Nephron (organoid): ENCODE data around the gene EGFLAM.

ENCODE experiments used
- H3K27ac Mint-ChIP-seq, 3 experiments: 2 replicates each; pipeline ENCODE4 v1.8.0; 2020; ENCODE audit warnings: mixed read lengths in 3 of 3, mild to moderate bottlenecking in 2 of 3, moderate library complexity in 1 of 3
- H3K27me3 Mint-ChIP-seq: 2 replicates; pipeline ENCODE4 v1.8.0; 2021; ENCODE audit warnings: low read depth, mild to moderate bottlenecking, moderate library complexity, mixed read lengths
- H3K36me3 Mint-ChIP-seq: 2 replicates; pipeline ENCODE4 v1.8.0; 2020; ENCODE audit warnings: low read depth, mixed read lengths
- H3K4me1 Mint-ChIP-seq: 2 replicates; pipeline ENCODE4 v1.8.0; 2020; ENCODE audit warnings: mixed read lengths
- H3K4me3 Mint-ChIP-seq, 3 experiments: 2 replicates each; pipeline ENCODE4 v1.8.0; 2020; ENCODE audit warnings: mild to moderate bottlenecking in 3 of 3, mixed read lengths in 3 of 3, moderate library complexity in 2 of 3
- H3K9me3 Mint-ChIP-seq: 2 replicates; pipeline ENCODE4 v1.8.0; 2020; ENCODE audit warnings: mixed read lengths
- CTCF ChIP-seq, 3 experiments: fragments of 200-600 bp; sonication (generic); IDR thresholded peaks; one replicate each; pipeline ENCODE4 v1.5.0; 2021; ENCODE audit warnings: antibody characterized with exemption in 3 of 3; ENCODE audit not compliant: unreplicated experiment in 3 of 3

Gene EGFLAM

GRCh38 chr5:38245307-38245706 lies 13.1 kb upstream of the EGFLAM start:
- no peaks in the 10 kb centered on the region for H3K36me3 Mint-ChIP-seq
- no peak for TF ChIP-seq CTCF (IDR thresholded peaks at IDR 0.05; ENCODE audit: unreplicated experiment in 3 of 3)
- H3K27ac Mint-ChIP-seq, result no peak overlapping the region
- H3K9me3 Mint-ChIP-seq, result no peaks in the 10 kb centered on the region
- H3K4me1 Mint-ChIP-seq, result peaks cover 3% of the 10 kb centered on the region
- peaks cover 3% of the 10 kb centered on the region for H3K27me3 Mint-ChIP-seq
- no peak overlapping the region for H3K4me3 Mint-ChIP-seq

- no peak for TF ChIP-seq CTCF (IDR thresholded peaks at IDR 0.05; ENCODE audit: unreplicated experiment in 3 of 3)
- Mint-ChIP-seq H3K4me1 (no peaks in the 10 kb centered on the region), H3K4me3 (no peak overlapping the region), H3K27me3 (peaks cover 8% of the 10 kb centered on the region), H3K9me3 (peaks cover 8% of the 10 kb centered on the region), H3K36me3 (peaks cover 4% of the 10 kb centered on the region), H3K27ac (no peak overlapping the region)
Observed at GRCh38 chr5:38249301-38249700, 9.1 kb upstream of the EGFLAM start.

- Mint-ChIP-seq H3K36me3 (peaks cover 4% of the 10 kb centered on the region), H3K4me1 (no peaks in the 10 kb centered on the region), H3K9me3 (peaks cover 8% of the 10 kb centered on the region), H3K4me3 (no peak overlapping the region), H3K27ac (no peak overlapping the region), H3K27me3 (peaks cover 8% of the 10 kb centered on the region)
- no peak for TF ChIP-seq CTCF (IDR thresholded peaks at IDR 0.05; ENCODE audit: unreplicated experiment in 3 of 3)
Observed at GRCh38 chr5:38249812-38250211, 8.5 kb upstream of the EGFLAM start.

- Mint-ChIP-seq H3K36me3 (peaks cover 4% of the 10 kb centered on the region), H3K27me3 (peaks cover 17% of the 10 kb centered on the region), H3K27ac (no peak overlapping the region), H3K4me3 (no peak overlapping the region), H3K9me3 (peaks cover 8% of the 10 kb centered on the region), H3K4me1 (no peaks in the 10 kb centered on the region)
- TF ChIP-seq CTCF (IDR thresholded peaks at IDR 0.05; ENCODE audit: unreplicated experiment in 3 of 3), result no peak
Observed at GRCh38 chr5:38250763-38251448, 7.5 kb upstream of the EGFLAM start.

- peaks cover 4% of the 10 kb centered on the region for H3K36me3 Mint-ChIP-seq
- peaks cover 41% of the 10 kb centered on the region for H3K27me3 Mint-ChIP-seq
- H3K4me1 Mint-ChIP-seq, result peaks cover 17% of the 10 kb centered on the region
- no peak for TF ChIP-seq CTCF (IDR thresholded peaks at IDR 0.05; ENCODE audit: unreplicated experiment in 3 of 3)
- H3K4me3 Mint-ChIP-seq, result no peak overlapping the region
- no peak overlapping the region for H3K27ac Mint-ChIP-seq
- peaks cover 8% of the 10 kb centered on the region for H3K9me3 Mint-ChIP-seq
Observed at GRCh38 chr5:38253759-38254158, 4.6 kb upstream of the EGFLAM start.
